Body of pancreas (tissue), 4 donors: Measurements from ENCODE around the gene AGBL5. TPM values are rescaled to one million over a fixed set of nuclear protein-coding genes. Genes with fewer than 3 reads are reported as not detected.

Experiments
- ATAC-seq: fragments of 150-250 bp; one replicate; pipeline ENCODE4 v1.9.1; 2016
- DNase-seq, 4 donors: peaks; one replicate each; pipeline ENCODE4 v3.0.0-alpha.2; 2019
- H3K27ac ChIP-seq, 4 donors: fragments of 200-600 bp; sonication (generic); 1 replicate in 3 of 4; 2 replicates in 1 of 4; pipeline versions ENCODE4 v1.5.1 to v1.6.1; 2016 to 2019; ENCODE audit warnings: mild to moderate bottlenecking in 1 of 4, mixed read lengths in 1 of 4, moderate library complexity in 1 of 4
- H3K27me3 ChIP-seq, 2 donors: fragments of 200-600 bp; sonication (generic); one replicate each; pipeline ENCODE4 v1.6.0; 2016; ENCODE audit warnings: mild to moderate bottlenecking in 1 of 2
- H3K36me3 ChIP-seq, 2 donors: fragments of 200-600 bp; sonication (generic); replicated peaks in 1 of 2; 2 replicates each; pipeline ENCODE4 v1.5.1; 2016; ENCODE audit warnings: low read depth in 2 of 2; ENCODE audit not compliant: insufficient read depth in 1 of 2
- H3K4me1 ChIP-seq: fragments of 200-600 bp; sonication (generic); one replicate; pipeline ENCODE4 v1.6.0; 2016
- H3K4me3 ChIP-seq, 2 donors: fragments of 200-600 bp; sonication (generic); 1 replicate in 1 of 2; 2 replicates in 1 of 2; pipeline ENCODE4 v1.5.1; 2016 to 2019
- H3K9me3 ChIP-seq, 3 donors: fragments of 200-600 bp; sonication (generic); 1 replicate in 2 of 3; 2 replicates in 1 of 3; pipeline ENCODE4 v1.5.1; 2016
- CTCF ChIP-seq, 7 experiments: fragments of 450-650 bp in 4 of 7; fragments of 200-600 bp in 3 of 7; sonication (generic) in 3 of 7; IDR thresholded peaks; one replicate each; pipeline ENCODE4 v1.5.1; 2016 to 2019; ENCODE audit warnings: antibody characterized with exemption in 7 of 7
- POLR2A ChIP-seq, 3 donors: fragments of 450-650 bp; IDR thresholded peaks; one replicate each; pipeline ENCODE4 v1.6.1; 2016; ENCODE audit warnings: antibody characterized with exemption in 3 of 3, mild to moderate bottlenecking in 2 of 3
- WGBS, 2 donors: methylation state at CpG; one replicate each; pipeline ENCODE4 v1.1.5; 2017; 5-methylcytosine and 5-hydroxymethylcytosine counted together
- intact Hi-C: fragments of 100-400 bp; cut with DNase I; formaldehyde crosslinking; loops from one replicate; pipeline ENCODE4 v1.15.1; 2023
- total RNA-seq, 2 donors: library from RNA; depleted of rRNA; stranded (reverse); fragments of >200 nt; gene quantifications; one replicate each; pipeline ENCODE4 v1.1.0, GENCODE V29; 2016

Gene AGBL5
- total RNA-seq, 2 donors from 2014 or later: 5.6 to 12.2 TPM

- no peak for ATAC-seq
- Histone ChIP-seq H3K27ac (no peak overlapping the region), H3K9me3 (no peaks in the 10 kb centered on the region), H3K4me3 (no peak overlapping the region), H3K36me3 (peaks cover 0 to 2% of the 10 kb centered on the region in 2 donors), H3K4me1 (peaks cover 15% of the 10 kb centered on the region), H3K27me3 (no peaks in the 10 kb centered on the region)
- no peak for TF ChIP-seq POLR2A (IDR thresholded peaks at IDR 0.05)
- no peak for TF ChIP-seq CTCF (IDR thresholded peaks at IDR 0.05)
- 88 to 96% methylated on average over 10 of the region's 10 CpGs for WGBS, 2 donors
- DNase-seq: no peak
- intact Hi-C loops: no loop called here
Observed at GRCh38 chr2:27058210-27058609, 6.7 kb downstream of the AGBL5 start.

GRCh38 chr2:27059141-27059820 is 7.8 kb downstream of the AGBL5 start:
- 28 to 38% methylated on average over 4 to 15 of the region's 15 CpGs for WGBS, 2 donors

GRCh38 chr2:27060323-27060722 is 8.9 kb downstream of the AGBL5 start:
- H3K36me3 ChIP-seq: peaks cover 0 to 2% of the 10 kb centered on the region in 2 donors
- WGBS, 2 donors: 52 to 68% methylated on average over 3 of the region's 3 CpGs
- no peak for TF ChIP-seq POLR2A (IDR thresholded peaks at IDR 0.05)
- no peak for TF ChIP-seq CTCF (IDR thresholded peaks at IDR 0.05)
- H3K4me3 ChIP-seq: no peak overlapping the region
- DNase-seq (no peak), ATAC-seq (no peak)
- no peaks in the 10 kb centered on the region for H3K27me3 ChIP-seq
- intact Hi-C loops: no loop called here
- H3K4me1 ChIP-seq: peaks cover 15% of the 10 kb centered on the region
- H3K9me3 ChIP-seq: no peaks in the 10 kb centered on the region
- peak overlapping the region in 1 of 4 donors; percentile 42 for H3K27ac ChIP-seq

More at GRCh38 chr2:27059141-27059820, 7.8 kb downstream of the AGBL5 start:
- peaks cover 0 to 2% of the 10 kb centered on the region in 2 donors for H3K36me3 ChIP-seq
- intact Hi-C loops: no loop called here
- DNase-seq: peak in 3 of 4 donors; percentile 35 to 52 (median 42)
- no peaks in the 10 kb centered on the region for H3K27me3 ChIP-seq
- ATAC-seq: peak; percentile 54
- TF ChIP-seq POLR2A (IDR thresholded peaks at IDR 0.05): no peak
- no peak for TF ChIP-seq CTCF (IDR thresholded peaks at IDR 0.05)
- H3K27ac ChIP-seq: peak overlapping the region in 3 of 4 donors; percentile 31 to 50 (median 42)
- H3K4me1 ChIP-seq: peaks cover 15% of the 10 kb centered on the region
- no peaks in the 10 kb centered on the region for H3K9me3 ChIP-seq
- H3K4me3 ChIP-seq: no peak overlapping the region

- Histone ChIP-seq H3K4me3 (no peak overlapping the region), H3K4me1 (peaks cover 16% of the 10 kb centered on the region), H3K36me3 (no peaks in the 10 kb centered on the region), H3K27ac (no peak overlapping the region), H3K27me3 (no peaks in the 10 kb centered on the region), H3K9me3 (no peaks in the 10 kb centered on the region)
- DNase-seq: no peak
- no peak for ATAC-seq
- WGBS, 2 donors: 78 to 87% methylated on average over 3 of the region's 3 CpGs
- TF ChIP-seq POLR2A (IDR thresholded peaks at IDR 0.05) (no peak), CTCF (IDR thresholded peaks at IDR 0.05) (no peak)
- intact Hi-C loops: no loop called here
Observed at GRCh38 chr2:27065128-27065527, 13.7 kb downstream of the AGBL5 start.

- TF ChIP-seq POLR2A (IDR thresholded peaks at IDR 0.05) (no peak), CTCF (IDR thresholded peaks at IDR 0.05) (no peak)
- H3K4me1 ChIP-seq: peaks cover 27% of the 10 kb centered on the region
- intact Hi-C loops: no loop called here
- 93 to 95% methylated on average over 5 of the region's 5 CpGs for WGBS, 2 donors
- DNase-seq (no peak), ATAC-seq (no peak)
- no peaks in the 10 kb centered on the region for H3K36me3 ChIP-seq
- H3K27ac ChIP-seq: no peak overlapping the region
- H3K9me3 ChIP-seq: no peaks in the 10 kb centered on the region
- no peak overlapping the region for H3K4me3 ChIP-seq
- no peaks in the 10 kb centered on the region for H3K27me3 ChIP-seq
Observed at GRCh38 chr2:27067385-27067784, 15.9 kb downstream of the AGBL5 start.
